Measurements from ENCODE around the gene NABP1.
A peak's percentile ranks its signal among the peaks of the same experiment; 100 is the strongest.

The NABP1 gene

GRCh38 chr2:191649519-191649918 lies 28.4 kb upstream of the NABP1 start:
- no peak for DNase-seq (ENCODE audit: low spot score)

GRCh38 chr2:191650896-191651773 lies 26.8 kb upstream of the NABP1 start:
- DNase-seq (ENCODE audit: low spot score): no peak

GRCh38 chr2:191653667-191654391 lies 24.1 kb upstream of the NABP1 start:
- no peak for DNase-seq (ENCODE audit: low spot score)

- DNase-seq (ENCODE audit: low spot score): no peak
Measured at GRCh38 chr2:191656391-191656790, 21.5 kb upstream of the NABP1 start.

GRCh38 chr2:191656792-191657191 lies 21.1 kb upstream of the NABP1 start:
- no peak for DNase-seq (ENCODE audit: low spot score)

GRCh38 chr2:191657977-191658376 lies 20.0 kb upstream of the NABP1 start:
- DNase-seq (ENCODE audit: low spot score): no peak

- DNase-seq (ENCODE audit: low spot score): no peak
Measured at GRCh38 chr2:191659198-191659597, 18.7 kb upstream of the NABP1 start.

GRCh38 chr2:191660575-191660974 lies 17.4 kb upstream of the NABP1 start:
- no peak for DNase-seq (ENCODE audit: low spot score)

GRCh38 chr2:191661097-191661924 lies 16.6 kb upstream of the NABP1 start:
- no peak for DNase-seq (ENCODE audit: low spot score)

GRCh38 chr2:191664823-191665677 lies 12.9 kb upstream of the NABP1 start:
- DNase-seq (ENCODE audit: low spot score): no peak

- DNase-seq (ENCODE audit: low spot score): no peak
Measured at GRCh38 chr2:191666226-191666625, 11.7 kb upstream of the NABP1 start.

GRCh38 chr2:191666732-191667131 lies 11.2 kb upstream of the NABP1 start:
- no peak for DNase-seq (ENCODE audit: low spot score)

- no peak for DNase-seq (ENCODE audit: low spot score)
Measured at GRCh38 chr2:191670076-191670475, 7.9 kb upstream of the NABP1 start.

- DNase-seq (ENCODE audit: low spot score): no peak
Measured at GRCh38 chr2:191670787-191671186, 7.1 kb upstream of the NABP1 start.

GRCh38 chr2:191675807-191676721 lies 1.9 kb upstream of the NABP1 start:
- DNase-seq (ENCODE audit: low spot score): peak; percentile 85

- DNase-seq (ENCODE audit: low spot score): peak; percentile 50
Measured at GRCh38 chr2:191676790-191677645, 918 bp upstream of the NABP1 start.

GRCh38 chr2:191678437-191679100 lies 633 bp downstream of the NABP1 start:
- DNase-seq (ENCODE audit: low spot score): peak; percentile 49

GRCh38 chr2:191679818-191680600 lies 2.1 kb downstream of the NABP1 start:
- DNase-seq (ENCODE audit: low spot score): peak; percentile 64

All from CD4-positive, alpha-beta T cell treated with Interleukin-15 for 4 hours (primary cell).